Peyer's patch (tissue), 4 donors: Measurements from ENCODE around the gene REST.

Experiments used
- CTCF ChIP-seq, 6 experiments: fragments of 450-650 bp in 4 of 6; fragments of 200-600 bp in 2 of 6; sonication (generic) in 1 of 6; IDR thresholded peaks; one replicate each; pipeline ENCODE4 v1.5.1; 2017 to 2019; ENCODE audit warnings: antibody characterized with exemption in 6 of 6, mild to moderate bottlenecking in 3 of 6, moderate library complexity in 1 of 6
- POLR2A ChIP-seq, 2 donors: fragments of 450-650 bp; IDR thresholded peaks; one replicate each; pipeline ENCODE4 v1.5.1; 2017; ENCODE audit warnings: antibody characterized with exemption in 2 of 2, mild to moderate bottlenecking in 2 of 2, moderate library complexity in 2 of 2

- TF ChIP-seq CTCF (IDR thresholded peaks at IDR 0.05) (no peak), POLR2A (IDR thresholded peaks at IDR 0.05) (no peak)
Observed at GRCh38 chr4:56910172-56910967, 2.7 kb downstream of the REST start.
